Measurements from ENCODE around the gene FBXW11.

The FBXW11 gene

DNA sequence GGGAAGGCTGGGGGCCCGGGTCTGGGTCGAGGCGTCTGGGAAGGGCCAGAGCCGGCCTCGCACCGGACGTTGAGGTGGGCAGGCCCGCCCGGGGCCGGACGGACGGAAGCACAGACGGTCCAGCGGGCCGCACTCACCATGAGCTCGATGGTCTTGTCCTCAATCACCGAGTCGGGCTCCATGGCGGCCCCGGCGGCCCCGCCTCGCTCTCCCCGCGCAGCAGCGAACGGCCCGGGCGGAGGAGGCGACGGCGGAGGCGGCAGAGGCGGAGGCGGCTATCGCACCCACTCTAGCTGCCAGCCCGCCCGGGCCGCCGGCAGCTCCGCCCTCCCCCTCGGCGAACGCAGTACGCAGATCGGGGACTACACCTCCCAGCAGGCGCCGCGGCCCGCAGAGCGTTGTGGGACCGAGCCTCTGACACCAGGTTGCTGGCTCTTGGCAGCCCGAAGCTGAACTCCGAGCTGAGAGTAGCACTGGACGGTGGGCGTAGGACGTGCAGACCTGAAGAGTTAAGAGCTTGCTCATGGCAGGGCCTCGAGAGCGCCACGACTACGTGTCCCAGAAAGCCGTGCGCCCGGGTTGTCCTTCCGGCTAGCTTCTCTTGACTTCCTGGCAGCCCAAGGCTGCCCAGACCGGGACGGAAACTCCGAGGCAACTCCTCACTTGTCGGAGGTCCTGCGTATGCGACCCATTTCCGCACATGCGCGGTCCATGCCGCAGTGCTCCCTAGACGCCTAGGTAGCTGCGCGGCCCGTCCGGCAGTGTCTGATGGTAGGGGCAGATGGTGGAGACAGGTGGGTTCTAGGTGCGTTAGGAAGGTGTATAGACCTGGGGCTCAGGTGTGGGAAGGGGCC lies at the start of gene FBXW11:
TSS of gene FBXW11 (minus strand) at position 318 of the 854 bp plus-strand sequence. CDS start at position 182, 136 bp downstream.
- TF ChIP-seq ZFX (IDR thresholded peaks at IDR 0.05; ENCODE audit: borderline replicate concordance), result no peak
- TF ChIP-seq, protein P1, sequence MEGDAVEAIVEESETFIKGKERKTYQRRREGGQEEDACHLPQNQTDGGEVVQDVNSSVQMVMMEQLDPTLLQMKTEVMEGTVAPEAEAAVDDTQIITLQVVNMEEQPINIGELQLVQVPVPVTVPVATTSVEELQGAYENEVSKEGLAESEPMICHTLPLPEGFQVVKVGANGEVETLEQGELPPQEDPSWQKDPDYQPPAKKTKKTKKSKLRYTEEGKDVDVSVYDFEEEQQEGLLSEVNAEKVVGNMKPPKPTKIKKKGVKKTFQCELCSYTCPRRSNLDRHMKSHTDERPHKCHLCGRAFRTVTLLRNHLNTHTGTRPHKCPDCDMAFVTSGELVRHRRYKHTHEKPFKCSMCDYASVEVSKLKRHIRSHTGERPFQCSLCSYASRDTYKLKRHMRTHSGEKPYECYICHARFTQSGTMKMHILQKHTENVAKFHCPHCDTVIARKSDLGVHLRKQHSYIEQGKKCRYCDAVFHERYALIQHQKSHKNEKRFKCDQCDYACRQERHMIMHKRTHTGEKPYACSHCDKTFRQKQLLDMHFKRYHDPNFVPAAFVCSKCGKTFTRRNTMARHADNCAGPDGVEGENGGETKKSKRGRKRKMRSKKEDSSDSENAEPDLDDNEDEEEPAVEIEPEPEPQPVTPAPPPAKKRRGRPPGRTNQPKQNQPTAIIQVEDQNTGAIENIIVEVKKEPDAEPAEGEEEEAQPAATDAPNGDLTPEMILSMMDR (IDR thresholded peaks at IDR 0.05), result no peak
- H3K27ac ChIP-seq, result peak within 1 kb of the TSS; percentile 90

DNA sequence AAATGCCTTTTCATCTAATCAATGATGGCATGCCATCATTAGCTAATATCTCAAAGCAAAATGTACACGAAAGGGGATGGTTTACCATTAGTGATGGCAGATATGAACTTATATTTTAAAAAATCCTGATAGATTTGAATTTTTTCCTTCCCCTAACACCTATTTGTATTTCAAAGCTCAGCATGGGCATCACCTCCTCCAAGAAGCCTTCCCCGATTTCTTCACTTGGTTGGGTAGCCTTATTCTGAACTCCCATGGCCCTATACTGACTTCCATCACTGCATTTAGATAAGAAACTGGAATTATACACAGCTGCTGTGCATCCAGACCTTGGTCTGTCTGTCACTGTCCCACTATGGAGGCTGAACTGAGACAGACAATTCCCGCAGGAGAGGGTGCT lies 49.6 kb upstream of the FBXW11 start:
- TF ChIP-seq ZFX (IDR thresholded peaks at IDR 0.05; ENCODE audit: borderline replicate concordance), result no peak
- TF ChIP-seq, protein P1 (IDR thresholded peaks at IDR 0.05), result no peak
- H3K27ac ChIP-seq, result no peak overlapping the region

DNA sequence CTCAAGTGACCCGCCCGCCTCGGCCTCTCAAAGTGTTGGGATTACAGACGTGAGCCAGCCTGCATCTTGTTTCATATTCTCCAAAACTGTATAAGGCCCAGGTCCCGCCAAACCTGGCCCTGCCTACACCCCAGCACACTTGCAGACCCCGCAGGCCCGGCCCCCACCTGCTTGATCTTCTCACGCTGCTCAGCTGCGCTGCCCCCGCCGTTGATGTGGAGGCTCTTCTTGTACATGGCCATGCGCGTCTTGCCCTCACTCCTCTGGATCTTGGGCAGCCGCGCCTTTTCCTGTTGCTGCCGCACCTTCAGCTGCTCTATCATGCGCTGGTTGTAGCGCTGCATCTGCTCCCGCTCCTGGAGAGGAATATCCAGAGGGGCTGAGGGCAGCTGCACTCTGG lies 49.0 kb upstream of the FBXW11 start:
- H3K27ac ChIP-seq, result no peak overlapping the region
- TF ChIP-seq ZFX (IDR thresholded peaks at IDR 0.05; ENCODE audit: borderline replicate concordance), result no peak
- TF ChIP-seq, protein P1 (IDR thresholded peaks at IDR 0.05), result no peak

DNA sequence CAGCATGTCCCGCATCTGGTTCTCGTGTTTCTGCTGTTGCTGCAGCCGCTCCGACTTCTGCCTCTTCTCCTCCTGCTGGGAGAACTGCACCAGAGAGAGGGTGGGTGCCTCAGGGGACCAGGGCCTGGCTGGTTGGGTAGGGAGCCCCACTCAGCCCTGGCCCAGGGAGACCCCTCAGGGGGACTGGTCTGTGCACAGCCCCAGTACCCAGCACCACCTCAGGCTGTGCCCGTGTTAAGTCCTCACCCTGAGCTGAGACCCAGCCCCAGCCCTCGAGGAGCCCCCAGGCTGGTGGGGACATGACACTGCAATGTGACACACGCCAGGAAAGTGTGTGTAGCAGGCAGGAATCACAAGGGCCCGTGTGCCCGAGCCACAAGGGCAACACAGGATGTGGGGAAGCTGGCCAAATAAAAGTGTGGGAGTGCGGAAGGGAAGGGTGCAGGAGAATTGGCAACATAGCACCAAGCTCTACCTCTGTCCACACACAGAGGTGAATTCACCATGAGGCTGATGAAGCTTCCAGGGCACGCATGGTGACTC lies 48.2 kb upstream of the FBXW11 start:
- TF ChIP-seq ZFX (IDR thresholded peaks at IDR 0.05; ENCODE audit: borderline replicate concordance), result no peak
- TF ChIP-seq, protein P1 (IDR thresholded peaks at IDR 0.05), result no peak
- H3K27ac ChIP-seq, result no peak overlapping the region

DNA sequence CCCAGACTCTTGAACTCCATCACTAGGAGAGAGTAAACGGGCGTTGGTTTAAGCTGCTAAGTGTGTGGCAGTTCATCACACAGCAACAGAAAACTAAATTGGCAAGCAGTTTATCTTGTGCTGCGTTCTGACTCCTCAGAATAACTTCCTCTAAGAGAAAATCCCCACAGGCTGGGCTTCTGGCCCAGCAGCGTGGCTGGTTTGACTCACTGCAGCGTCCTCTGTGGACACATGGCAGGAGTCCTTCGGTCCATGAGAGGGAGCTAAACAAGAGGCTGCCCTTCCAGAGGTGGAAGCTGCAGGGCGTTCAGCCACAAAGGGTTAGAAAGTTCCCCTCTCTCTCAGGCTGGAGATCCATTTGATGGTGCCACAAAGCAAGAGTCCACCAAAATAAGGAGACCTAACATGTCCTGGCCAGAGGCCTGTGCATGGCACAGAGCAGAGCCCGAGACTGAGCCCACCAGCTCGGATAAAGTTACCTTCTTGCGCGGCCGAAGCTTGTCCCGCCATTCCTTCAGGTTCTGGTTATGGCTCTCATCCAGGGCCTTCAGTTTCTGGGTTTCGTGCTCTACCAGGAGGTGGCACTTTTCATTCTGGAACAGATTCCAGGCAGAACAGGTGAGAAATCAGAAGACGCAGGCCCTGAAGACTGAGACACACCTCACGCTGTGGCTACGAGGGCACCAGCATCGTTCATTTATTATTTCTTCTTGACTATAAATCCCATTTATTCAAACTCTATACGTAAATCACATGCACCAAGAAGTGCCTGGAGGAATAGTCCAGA lies 46.2 kb upstream of the FBXW11 start:
- TF ChIP-seq, protein P1 (IDR thresholded peaks at IDR 0.05), result no peak
- TF ChIP-seq ZFX (IDR thresholded peaks at IDR 0.05; ENCODE audit: borderline replicate concordance), result no peak
- H3K27ac ChIP-seq, result no peak overlapping the region

DNA sequence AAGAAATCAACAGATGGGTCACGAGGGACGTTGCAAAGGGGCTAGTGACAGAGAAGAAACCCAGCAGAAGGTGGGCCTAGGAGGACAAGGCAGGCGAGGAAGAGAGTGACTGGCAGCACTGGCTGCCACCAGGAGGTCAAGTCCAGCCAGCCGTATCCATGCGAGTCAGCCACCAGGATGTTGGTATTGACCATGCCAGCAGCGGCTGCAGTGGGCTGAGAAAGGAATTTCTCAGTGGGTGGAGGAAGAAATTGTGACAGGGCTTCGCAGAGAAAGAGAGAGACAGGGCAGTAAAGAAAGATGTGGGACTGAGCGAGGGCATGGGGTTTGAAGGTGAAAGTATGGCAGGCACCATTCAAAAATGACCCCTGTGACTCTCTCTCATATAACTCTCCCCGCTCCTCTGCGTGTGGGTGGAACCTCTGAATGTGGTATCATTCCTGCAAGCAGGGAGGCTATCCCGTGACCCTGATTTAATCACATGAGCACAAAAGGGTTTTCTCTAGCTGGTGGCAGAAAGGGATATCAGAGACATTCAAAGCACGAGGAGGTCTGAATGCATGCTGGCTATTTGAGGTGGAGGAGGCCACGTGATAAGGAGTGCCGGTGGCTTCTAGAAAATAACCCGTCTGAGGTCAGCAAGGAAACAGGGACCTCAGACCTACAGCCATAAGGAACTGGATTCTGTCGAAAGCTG lies 45.4 kb upstream of the FBXW11 start:
- no peak overlapping the region for H3K27ac ChIP-seq
- TF ChIP-seq ZFX (IDR thresholded peaks at IDR 0.05; ENCODE audit: borderline replicate concordance), result no peak
- TF ChIP-seq, protein P1 (IDR thresholded peaks at IDR 0.05), result no peak
